Endothelial cell of umbilical vein (primary cell): ENCODE results near the gene FBXL4. TPM values are rescaled to one million over a fixed set of nuclear protein-coding genes. Genes with fewer than 3 reads are reported as not detected.

Experiments
- BruUV-seq: library from RNA; stranded (reverse); fragments of 400-500 nt; replicated peaks from 2 replicates; lab custom pipeline; 2021; lab: Mats Ljungman, UMichigan
- CTCF ChIA-PET: fragments of 300-600, 350-600 bp; sonication (Branson Sonifier 250); formaldehyde crosslinking; loops from one replicate; lab custom pipeline; 2021; ENCODE audit warnings: antibody characterized with exemption, inconsistent platforms; lab: Charles Lee
- POLR2A ChIA-PET: fragments of 300-600, 350-600 bp; sonication (Branson Sonifier 250); formaldehyde crosslinking; loops from one replicate; lab custom pipeline; 2021; ENCODE audit warnings: antibody characterized with exemption, inconsistent platforms; lab: Charles Lee
- DNase-seq: peaks from one replicate; pipeline ENCODE4 v3.0.0-alpha.2; 2011; ENCODE audit warnings: low read depth, low spot score
- FAIRE-seq: peaks from 2 replicates; lab custom pipeline; 2011; peaks lifted over from hg19 to GRCh38; lab: Jason Lieb, UNC
- H2AFZ ChIP-seq: 2 replicates; pipeline ENCODE4 v1.6.0; 2012; ENCODE audit warnings: low read depth, low read length, control low read depth, inconsistent platforms
- H3K27ac ChIP-seq: 2 replicates; pipeline ENCODE4 v1.5.1; 2011; ENCODE audit warnings: low read depth, mild to moderate bottlenecking, control low read depth, low read length, moderate library complexity; ENCODE audit not compliant: insufficient read depth
- H3K27me3 ChIP-seq, 2 experiments: 2 replicates each; pipeline versions ENCODE4 v1.6.0 to v1.6.1; 2011; ENCODE audit warnings: low read length in 2 of 2, mixed read lengths in 1 of 2; ENCODE audit not compliant: control insufficient read depth in 2 of 2, insufficient read depth in 2 of 2
- H3K36me3 ChIP-seq, 2 experiments: 2 replicates in 1 of 2; 3 replicates in 1 of 2; pipeline ENCODE4 v1.5.1; 2011; ENCODE audit warnings: low read length in 2 of 2, mild to moderate bottlenecking in 1 of 2, moderate library complexity in 1 of 2; ENCODE audit not compliant: control insufficient read depth in 2 of 2, insufficient read depth in 2 of 2; ENCODE audit errors: extremely low read depth in 1 of 2
- H3K4me1 ChIP-seq: 3 replicates; pipeline ENCODE4 v1.5.1; 2011; ENCODE audit warnings: mild to moderate bottlenecking, low read length; ENCODE audit not compliant: control insufficient read depth, insufficient read depth; ENCODE audit errors: extremely low read depth
- H3K4me2 ChIP-seq: 2 replicates; pipeline ENCODE4 v1.6.1; 2011; ENCODE audit warnings: low read length, control low read depth, mixed read lengths; ENCODE audit not compliant: insufficient read depth
- H3K4me3 ChIP-seq, 3 experiments: fragments of 200-600 bp in 1 of 3; sonication (generic), shearing (Covaris generic) in 1 of 3; replicated peaks in 1 of 3; 2 replicates each; pipeline ENCODE4 v1.5.1; 2011 to 2016; ENCODE audit warnings: control low read depth in 3 of 3, low read length in 3 of 3, mild to moderate bottlenecking in 2 of 3, inconsistent platforms in 1 of 3, low read depth in 1 of 3, moderate library complexity in 1 of 3; ENCODE audit not compliant: insufficient read depth in 1 of 3
- H3K79me2 ChIP-seq: 2 replicates; pipeline ENCODE4 v1.6.0; 2012; ENCODE audit warnings: low read length, inconsistent platforms; ENCODE audit not compliant: control insufficient read depth, insufficient read depth
- H3K9ac ChIP-seq: replicated peaks from 2 replicates; pipeline ENCODE3; 2011; ENCODE audit warnings: low read length, control low read depth; ENCODE audit not compliant: insufficient read depth; ENCODE audit errors: extremely low read depth
- H3K9me1 ChIP-seq: replicated peaks from 3 replicates; pipeline ENCODE4 v1.6.0; 2011; ENCODE audit warnings: mild to moderate bottlenecking, low read length; ENCODE audit not compliant: control insufficient read depth, insufficient read depth; ENCODE audit errors: extremely low read depth
- H3K9me3 ChIP-seq: replicated peaks from 2 replicates; pipeline ENCODE4 v1.5.1; 2012; ENCODE audit warnings: low read length, inconsistent platforms; ENCODE audit not compliant: control insufficient read depth, insufficient read depth
- H4K20me1 ChIP-seq: replicated peaks from 2 replicates; pipeline ENCODE3; 2011; ENCODE audit warnings: mild to moderate bottlenecking, low read length; ENCODE audit not compliant: control insufficient read depth, insufficient read depth; ENCODE audit errors: extremely low read depth
- CTCF ChIP-seq, 2 donors: IDR thresholded peaks; 1 replicate in 1 of 2; 2 replicates in 1 of 2; pipeline ENCODE4 v1.5.1; 2011; ENCODE audit warnings: low read length in 2 of 2, mild to moderate bottlenecking in 2 of 2, moderate library complexity in 2 of 2, control low read depth in 1 of 2, inconsistent platforms in 1 of 2, low read depth in 1 of 2; ENCODE audit not compliant: insufficient read depth in 1 of 2; ENCODE audit errors: extremely low read depth in 1 of 2
- FOS ChIP-seq: IDR thresholded peaks from 2 replicates; pipeline ENCODE4 v1.6.1; 2011; ENCODE audit warnings: mild to moderate bottlenecking, low read length, moderate library complexity, borderline replicate concordance; ENCODE audit not compliant: insufficient read depth
- GATA2 ChIP-seq: IDR thresholded peaks from 2 replicates; pipeline ENCODE4 v1.7.0; 2011; ENCODE audit warnings: low read depth, mild to moderate bottlenecking, moderate library complexity, mixed read lengths, low read length; ENCODE audit not compliant: insufficient read length, insufficient read depth
- JUN ChIP-seq: IDR thresholded peaks from 2 replicates; pipeline ENCODE4 v1.6.1; 2011; ENCODE audit warnings: borderline replicate concordance, low read depth; ENCODE audit not compliant: insufficient read length, insufficient read depth
- MAX ChIP-seq: IDR thresholded peaks from 2 replicates; pipeline ENCODE4 v1.6.1; 2011; ENCODE audit not compliant: insufficient read depth, insufficient read length
- MYC ChIP-seq: IDR thresholded peaks from one replicate; pipeline ENCODE4 v1.6.1; 2011; ENCODE audit warnings: mild to moderate bottlenecking, low read depth, low read length
- POLR2A ChIP-seq: IDR thresholded peaks from 2 replicates; pipeline ENCODE4 v1.6.1; 2012; ENCODE audit warnings: low read depth, mild to moderate bottlenecking, control low read depth, low read length
- POLR2AphosphoS5 ChIP-seq: IDR thresholded peaks from 2 replicates; pipeline ENCODE4 v1.6.1; 2012; ENCODE audit warnings: low read depth, mild to moderate bottlenecking, control low read depth, low read length, moderate library complexity; ENCODE audit not compliant: insufficient read depth
- dilution Hi-C: fragments of 300-500 bp; cut with MboI; formaldehyde crosslinking; loops from one replicate; pipeline ENCODE4 v1.15.0; 2019; ENCODE audit warnings: low sequenced_read_pairs; ENCODE audit not compliant: extremely low pct_ligation_motif_present
- intact Hi-C: fragments of 100-400 bp; cut with micrococcal nuclease; formaldehyde crosslinking; loops from one replicate; pipeline ENCODE4 v1.10.0; 2022
- polyA plus RNA-seq, 4 experiments: library from polyadenylated mRNA; depleted of rRNA in 3 of 4; stranded (reverse) in 3 of 4; unstranded in 1 of 4; fragments of >200 nt; gene quantifications; 2 replicates each; pipeline versions ENCODE4 v1.2.1 to v1.2.3, GENCODE V29; 2011 to 2012; ENCODE audit warnings: missing spikeins in 1 of 4
- total RNA-seq: library from RNA; stranded (reverse); gene quantifications from 2 replicates; pipeline ENCODE4 v1.2.3, GENCODE V29; 2021

Gene FBXL4
- total and polyA plus RNA-seq, 2 donors (not counting 3 experiments of a cell fraction or from before 2014, with no cell fraction given) = 7.0 to 9.8 TPM

DNA sequence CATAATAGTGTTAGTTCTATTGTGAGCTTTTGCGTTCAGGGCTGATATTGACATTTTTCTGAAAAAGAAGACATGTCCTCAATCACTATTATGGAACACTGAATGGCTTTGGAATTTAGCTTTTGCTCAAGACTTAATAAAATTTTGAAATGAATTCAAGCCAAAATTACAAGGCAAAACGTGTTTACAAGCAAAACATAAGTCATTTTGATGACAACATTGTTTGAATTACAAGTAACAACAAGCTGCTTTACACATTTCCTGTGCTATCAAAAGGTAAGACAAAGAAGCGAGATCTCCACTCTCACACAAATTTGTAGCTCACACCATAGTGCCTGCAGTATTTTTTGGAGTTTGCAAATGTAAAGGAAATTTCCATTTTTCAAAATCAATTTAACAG lies 75.9 kb downstream of the FBXL4 start:
- H3K9me3 ChIP-seq = no peaks in the 10 kb centered on the region
- CTCF ChIA-PET = interaction anchor here (1.1 to 1.3 kb wide), 2 partner anchors 9 to 10 kb away, joined by 3 to 4 read pairs; no protein-coding TSS in a partner anchor

More for the DNA sequence above, 75.9 kb downstream of the FBXL4 start:
- BruUV-seq = no TSS peak
- TF ChIP-seq CTCF (IDR thresholded peaks at IDR 0.05; ENCODE audit: extremely low read depth in 1 of 2, insufficient read depth in 1 of 2, low read depth in 1 of 2, low read length in 2 of 2) (no peak), FOS (no peak), POLR2AphosphoS5 (no peak), GATA2 (no peak), MAX (no peak), JUN (no peak), POLR2A (no peak), MYC (no peak)
- Histone ChIP-seq H3K27ac (no peak overlapping the region), H2AFZ (no peak overlapping the region), H3K4me2 (no peak overlapping the region), H3K4me1 (peaks cover 4% of the 10 kb centered on the region), H4K20me1 (no peaks in the 10 kb centered on the region), H3K79me2 (no peaks in the 10 kb centered on the region), H3K27me3 (no peaks in the 10 kb centered on the region), H3K9me1 (no peaks in the 10 kb centered on the region), H3K4me3 (no peak overlapping the region), H3K36me3 (no peaks in the 10 kb centered on the region), H3K9ac (no peak overlapping the region)
- DNase-seq (no peak), FAIRE-seq (no peak)
- POLR2A ChIA-PET = no interaction called here
- intact Hi-C loops = no loop called here
- dilution Hi-C loops = no loop called here
